ENCODE measurements around the gene GSAP.

Gene GSAP

DNA sequence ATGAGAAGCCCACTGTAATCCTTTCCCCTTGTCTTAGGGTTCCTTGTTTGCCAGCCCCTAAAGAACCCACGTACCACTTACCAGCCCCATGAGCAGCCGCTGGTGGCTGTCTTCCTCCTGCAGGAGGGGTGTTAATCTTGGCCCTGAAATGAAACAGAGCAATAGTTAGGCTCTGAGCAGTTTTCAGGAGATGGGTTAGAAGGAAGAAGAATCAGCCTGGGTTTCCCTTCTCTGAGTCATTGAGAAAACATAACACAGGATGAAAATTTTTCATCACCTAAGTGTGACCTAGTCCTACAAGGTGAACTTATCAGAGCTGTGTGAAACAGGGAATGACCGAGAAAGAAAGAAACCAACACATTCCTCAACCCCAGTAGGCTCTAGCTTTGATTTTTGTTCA is 90.0 kb downstream of the GSAP start:
- DNase-seq = no peak

DNA sequence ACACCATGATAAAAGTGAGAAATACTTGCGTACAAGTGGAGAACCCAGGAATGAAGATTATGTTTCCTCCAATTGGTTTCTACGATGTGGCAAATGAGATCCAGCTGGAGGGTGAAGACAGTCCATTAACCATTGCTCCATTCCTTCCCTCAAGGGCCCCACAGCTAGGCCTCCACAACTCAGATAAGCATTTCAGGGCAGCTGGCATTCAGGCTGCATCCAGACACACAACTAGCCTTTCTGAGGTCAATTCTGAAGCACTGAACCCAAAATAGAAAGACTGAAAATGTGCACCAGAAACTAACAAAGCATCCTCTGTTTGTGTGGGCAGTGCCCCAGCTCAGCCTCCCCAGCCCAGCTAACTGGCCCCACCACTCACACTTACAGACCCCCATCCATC is 94.8 kb downstream of the GSAP start:
- DNase-seq = no peak

DNA sequence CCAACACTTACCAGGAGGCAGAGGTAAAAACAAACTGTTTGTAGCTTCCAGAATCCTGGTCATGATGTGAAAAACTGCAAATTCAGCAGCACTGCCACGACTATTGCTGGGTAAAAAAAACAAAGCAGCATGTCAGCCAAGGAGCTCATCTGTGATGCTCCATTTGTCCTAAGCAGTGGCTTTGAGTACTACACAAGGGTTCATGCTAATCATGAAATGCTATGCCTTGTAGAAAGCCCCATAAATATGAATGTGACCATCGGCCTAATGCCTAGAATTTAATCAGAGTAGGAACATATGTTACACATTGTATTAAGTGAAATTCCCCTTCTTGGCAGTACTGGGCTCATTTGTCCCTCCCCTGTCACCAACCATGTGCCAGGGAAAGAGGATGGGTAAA is 95.4 kb downstream of the GSAP start:
- DNase-seq = no peak

DNA sequence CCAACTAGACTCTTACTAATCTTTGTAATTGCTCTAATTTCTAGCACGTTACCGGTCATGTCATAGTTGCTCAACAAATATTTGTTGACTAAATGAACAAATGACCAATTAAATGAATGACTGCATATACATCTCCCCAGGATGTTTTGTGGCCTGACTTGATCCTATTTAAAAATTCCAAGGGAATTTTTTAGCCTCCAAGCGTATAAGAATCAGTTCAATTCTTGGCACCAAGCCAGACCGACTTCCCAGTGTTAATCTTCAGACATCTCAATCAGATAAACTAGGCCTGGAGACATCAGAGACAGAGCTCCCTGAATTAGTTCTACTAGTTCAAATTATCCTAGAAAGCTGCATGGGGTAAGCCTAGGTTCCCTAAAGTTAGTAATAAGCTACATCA is 96.0 kb downstream of the GSAP start:
- DNase-seq = no peak

DNA sequence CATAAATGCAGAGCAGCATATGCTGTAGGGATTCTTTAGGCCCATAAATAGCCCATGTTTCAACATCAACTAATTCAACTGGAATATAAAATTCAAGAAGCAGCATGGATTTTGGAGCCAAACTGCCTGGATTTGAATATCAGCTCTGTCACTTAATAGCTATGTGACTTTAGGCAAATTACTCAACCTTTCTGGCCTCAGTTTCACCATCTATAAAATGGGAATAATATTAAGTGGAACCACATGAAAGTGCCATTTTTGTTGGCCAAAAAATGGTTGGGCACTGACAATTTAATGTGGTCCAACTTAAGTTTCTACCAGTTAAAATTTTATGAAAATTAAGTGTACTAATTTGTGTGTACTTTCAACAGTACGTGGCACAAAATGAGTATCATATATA is 98.1 kb downstream of the GSAP start:
- no peak for DNase-seq

DNA sequence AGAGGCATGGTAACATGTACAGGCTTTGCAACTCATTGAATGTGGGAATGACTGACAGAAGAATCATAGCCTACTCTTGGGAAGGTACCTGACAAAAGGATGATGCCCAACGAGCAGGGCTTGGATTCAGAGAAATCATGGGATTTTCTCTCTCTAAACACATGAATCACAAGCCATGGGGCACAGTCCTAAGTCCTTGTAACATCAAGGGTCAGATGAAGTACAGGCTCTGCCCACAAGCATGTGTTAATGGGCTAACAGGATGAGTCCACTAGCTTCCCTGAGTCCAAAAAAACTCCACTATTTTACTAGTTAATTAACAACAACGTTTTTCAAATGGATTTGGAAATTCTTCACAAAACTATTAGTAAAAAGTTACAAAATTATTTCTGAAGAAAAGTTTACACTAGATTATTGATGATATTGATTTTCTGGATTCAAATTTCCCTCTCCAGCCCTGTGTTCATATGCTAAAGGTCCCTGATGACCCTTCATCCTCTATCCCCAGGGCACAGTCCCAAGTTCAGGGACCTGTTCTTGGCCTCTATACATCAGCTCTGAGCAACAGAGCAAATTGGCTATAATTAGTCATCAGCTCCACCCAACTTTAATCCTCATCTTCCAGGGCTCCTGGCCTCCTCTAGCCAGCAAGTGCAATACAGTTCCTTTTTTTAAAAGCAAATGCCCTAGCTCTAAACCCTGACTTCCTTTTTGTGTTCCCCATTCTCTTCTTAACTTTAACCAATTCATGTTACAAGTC is 99.8 kb downstream of the GSAP start:
- DNase-seq = peak; percentile 37

DNA sequence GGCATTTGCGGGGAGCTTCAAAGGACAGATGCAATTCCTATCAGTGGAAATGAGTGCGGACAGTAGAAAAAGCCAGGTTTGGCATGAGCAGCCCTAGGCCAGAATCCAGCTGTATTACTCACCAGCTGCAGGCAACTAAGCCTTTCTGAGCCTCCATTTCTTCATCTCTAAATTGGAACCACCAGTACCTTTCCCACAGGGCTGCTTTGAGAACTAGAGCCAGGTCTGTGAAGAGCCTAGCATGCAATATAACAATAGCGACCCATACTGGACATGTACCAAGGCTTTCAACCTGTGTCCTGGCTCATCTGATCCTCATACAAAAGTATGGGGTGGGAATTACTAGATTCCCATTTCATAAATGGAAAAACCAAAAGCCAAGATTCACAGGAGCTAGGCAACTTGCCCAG is 101.0 kb downstream of the GSAP start:
- no peak for DNase-seq

DNA sequence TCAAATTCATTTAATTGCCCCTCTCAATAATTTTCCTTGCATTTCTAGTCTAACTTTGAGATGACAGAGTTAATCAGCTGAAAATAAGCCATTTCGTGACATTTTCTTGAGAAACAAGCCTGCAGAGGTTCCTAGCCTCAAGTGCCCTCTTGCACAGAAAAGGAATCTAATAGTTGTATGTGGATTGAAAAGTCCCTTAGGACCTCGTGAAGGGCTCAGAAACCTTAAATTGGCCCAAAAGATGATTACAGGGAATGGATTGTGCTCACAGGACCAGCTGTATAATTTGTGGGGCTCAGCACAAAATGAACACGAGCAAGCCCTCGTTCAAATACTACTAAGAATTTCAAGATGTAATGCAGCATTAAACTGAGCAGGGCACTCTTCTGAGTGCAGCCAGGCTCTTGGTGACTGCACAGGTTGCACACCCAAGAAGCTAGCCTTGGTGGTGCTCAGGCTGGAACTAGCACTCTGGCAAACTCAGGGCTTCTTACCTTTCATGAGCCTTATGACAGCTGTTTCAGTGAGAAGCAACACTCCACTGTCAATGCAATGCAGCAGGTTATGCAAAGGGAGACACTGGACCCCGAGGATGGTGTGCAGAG is 102.2 kb downstream of the GSAP start:
- DNase-seq = no peak

DNA sequence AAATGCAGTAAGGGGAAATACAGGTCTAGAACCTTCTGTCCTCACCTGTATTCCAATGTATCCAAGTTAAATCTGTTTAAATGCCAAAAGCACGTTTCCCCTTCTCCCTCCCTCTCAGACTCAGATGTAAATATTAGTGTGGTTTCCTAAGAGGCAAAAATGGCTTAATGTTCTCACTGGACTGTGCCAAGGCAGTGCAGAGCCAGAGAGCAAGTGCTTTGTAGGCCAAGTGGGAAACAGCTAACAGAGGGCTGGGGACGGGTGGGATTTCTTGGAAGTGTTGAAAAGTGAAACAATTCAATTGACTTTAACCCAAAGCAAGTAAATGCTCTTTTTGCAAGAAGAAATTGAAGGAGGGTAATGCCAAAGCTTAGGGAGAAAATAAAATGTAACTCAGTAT is 103.1 kb downstream of the GSAP start:
- DNase-seq = no peak

DNA sequence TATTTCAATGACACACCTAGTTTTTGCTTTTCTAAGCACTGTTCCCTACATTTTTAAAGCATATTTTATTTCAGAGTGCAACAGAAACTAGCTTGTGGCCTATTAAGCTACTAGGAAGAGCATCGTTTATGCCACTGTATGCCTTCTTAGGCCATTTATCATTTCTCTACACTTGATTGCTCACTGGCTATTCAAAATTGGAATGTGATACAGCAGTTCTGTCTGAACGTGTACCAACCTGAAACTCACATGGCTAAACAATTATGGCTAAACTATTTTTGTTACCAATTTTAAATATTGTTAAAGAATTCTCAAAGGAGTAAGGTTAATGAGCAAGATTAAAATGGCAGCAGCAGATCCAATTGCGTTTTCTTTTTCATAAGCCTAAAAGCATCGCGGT is 105.2 kb downstream of the GSAP start:
- DNase-seq = no peak

DNA sequence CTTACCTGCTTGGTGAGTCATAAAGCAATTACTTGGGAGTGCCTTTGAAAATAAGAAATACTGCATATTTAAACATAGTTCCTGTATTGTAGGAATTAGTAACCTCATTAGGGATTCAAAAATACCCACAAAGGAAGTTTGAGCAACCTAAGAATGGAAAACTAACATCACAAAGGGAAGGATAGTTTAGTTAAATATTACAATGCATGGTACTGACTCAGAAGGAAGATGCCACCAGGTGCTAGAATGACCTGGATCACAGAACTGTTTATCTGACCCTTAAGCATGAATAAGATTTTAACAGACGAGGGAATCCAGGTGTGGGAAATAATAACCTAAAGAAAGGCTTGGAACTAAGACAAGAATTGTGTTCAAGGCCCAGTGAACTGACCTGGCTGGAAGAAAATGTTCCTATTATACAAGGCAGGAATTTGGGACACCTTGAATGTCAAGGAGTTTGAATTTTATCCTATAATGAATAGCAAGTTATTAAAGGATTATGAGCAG is 106.4 kb downstream of the GSAP start:
- DNase-seq = no peak

DNA sequence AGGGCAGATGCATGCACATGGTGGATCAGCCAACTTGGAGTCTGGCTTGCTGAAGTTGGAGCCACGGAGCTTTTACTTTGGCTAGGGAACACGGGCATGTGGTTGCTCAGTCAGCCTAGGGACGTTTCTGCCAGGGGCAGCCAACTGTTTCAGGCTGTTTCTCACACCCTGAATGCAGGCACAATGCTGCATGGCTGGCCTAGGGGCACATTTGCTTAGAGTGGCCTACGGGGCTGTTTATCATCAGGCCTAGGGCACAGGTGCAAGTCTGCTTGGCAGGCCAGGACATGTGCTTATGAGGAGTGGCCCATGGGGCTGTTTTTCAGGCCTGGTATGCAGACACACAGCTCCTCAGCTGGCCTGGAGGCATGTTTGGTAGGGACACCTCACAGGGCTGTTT is 107.4 kb downstream of the GSAP start:
- no peak for DNase-seq

DNA sequence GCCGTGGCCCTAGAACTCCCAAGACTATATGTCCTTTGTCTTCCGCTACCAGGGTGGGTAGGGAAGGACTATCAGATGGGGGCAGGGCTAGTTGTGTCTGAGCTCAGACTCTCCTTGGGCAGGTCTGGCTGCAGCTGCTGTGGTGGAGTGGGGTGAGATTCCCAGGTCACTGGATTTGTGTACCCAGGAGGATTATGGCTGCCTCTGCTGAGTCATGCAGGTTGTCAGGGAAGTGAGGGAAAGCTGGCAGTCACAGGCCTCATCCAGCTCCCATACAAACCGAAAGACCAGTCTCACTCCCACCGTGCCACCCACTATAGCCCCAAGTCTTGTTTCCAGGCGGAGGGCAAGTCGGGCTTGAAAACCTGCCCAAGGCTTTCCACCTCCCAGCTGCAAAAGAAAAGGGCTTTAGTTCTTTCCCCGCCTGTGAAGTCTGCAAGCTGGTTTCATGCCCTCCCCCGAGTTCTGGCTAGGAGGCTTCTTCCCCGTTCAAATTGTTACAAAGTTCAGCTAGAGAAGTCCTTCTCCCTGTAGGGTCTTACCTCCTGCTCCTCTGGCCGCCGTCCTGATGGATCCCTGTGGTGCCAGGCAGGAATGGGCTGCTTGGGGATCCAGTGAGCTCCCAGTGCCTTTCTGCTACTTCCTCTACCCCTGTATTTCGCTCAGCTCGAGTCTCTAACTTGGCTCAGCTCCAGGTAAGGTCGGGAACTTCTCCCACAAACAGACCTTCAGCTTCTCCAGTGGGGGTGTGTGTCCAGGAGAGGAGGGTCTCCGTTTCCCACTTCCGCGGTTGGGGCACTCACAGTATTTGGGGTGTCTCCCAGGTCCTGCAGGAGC is 109.7 kb downstream of the GSAP start:
- DNase-seq = peak; percentile 5

DNA sequence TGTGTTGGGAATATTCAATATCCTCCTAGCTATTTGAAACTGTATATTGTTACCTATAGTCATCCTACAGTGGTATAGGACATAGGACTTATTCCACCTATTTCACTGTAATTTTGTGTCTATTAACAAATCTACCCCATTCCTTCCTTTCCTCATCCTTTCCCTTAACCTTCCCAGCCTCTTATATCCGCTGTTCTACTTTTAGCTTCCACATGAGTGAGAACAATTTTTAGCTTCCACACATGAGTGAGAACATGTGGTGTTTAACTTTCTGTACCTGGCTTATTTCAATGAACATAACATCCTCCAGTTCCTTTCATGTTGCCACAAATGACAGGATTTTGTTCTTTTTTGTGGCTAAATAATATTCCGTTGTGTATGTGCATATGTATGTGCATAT is 120.6 kb downstream of the GSAP start:
- no peak for DNase-seq

DNA sequence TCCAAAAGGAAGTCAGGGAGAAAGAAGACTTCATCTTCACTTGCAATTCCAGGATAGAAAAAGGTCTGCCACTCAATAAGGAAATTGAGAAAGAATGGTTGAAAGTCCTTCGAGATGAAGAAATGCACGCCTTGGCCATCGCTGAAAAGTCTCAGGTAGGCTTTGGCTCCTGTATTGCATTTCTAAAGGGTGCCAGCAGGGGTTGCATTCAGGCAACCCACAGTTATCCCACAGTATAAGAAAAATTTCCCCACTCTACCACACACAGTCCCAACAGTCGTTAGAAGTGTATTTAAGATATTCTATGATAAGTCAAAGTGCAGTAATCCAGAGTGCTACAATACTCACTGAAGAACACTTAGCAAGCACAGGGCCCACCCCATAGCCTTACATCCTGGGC is 123.1 kb downstream of the GSAP start:
- no peak for DNase-seq

DNA sequence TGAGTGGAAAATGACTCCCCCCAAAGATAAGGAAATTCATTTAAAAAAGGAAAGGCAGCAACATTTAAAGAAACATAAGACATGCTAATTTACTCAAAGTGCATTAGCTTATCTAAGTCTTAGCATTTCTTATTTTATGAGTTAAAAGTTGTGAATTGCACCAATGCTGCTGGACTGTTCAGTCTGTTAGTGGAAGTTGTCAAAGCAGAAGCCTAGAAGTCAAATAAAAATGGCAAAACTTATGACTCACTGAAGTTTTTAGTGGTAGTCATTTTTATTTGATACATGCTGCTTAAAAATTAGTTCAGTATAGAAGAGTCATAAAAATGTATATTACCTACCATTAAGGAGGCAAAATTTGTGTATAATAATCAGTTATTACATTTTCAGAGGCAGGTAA is 125.7 kb downstream of the GSAP start:
- DNase-seq = no peak

DNA sequence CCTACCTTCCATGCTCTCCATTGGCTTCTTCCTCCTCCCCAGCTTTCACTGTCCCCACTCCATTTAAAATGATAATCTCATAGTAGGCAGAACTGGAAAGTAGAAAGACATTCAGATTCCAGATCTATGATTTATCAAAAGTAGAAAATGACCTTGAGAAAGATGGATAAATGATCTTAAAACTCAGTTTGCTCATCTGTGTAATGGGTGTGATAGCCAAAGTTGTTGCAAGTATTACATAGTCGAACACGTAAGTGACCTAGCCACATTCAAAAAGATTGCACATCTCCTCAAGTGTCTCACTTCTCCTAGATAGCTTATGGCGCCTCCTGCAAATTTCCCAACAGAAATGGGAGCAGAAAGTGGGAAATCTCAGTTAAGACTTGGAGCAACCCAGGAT is 126.8 kb downstream of the GSAP start:
- DNase-seq = no peak

DNA sequence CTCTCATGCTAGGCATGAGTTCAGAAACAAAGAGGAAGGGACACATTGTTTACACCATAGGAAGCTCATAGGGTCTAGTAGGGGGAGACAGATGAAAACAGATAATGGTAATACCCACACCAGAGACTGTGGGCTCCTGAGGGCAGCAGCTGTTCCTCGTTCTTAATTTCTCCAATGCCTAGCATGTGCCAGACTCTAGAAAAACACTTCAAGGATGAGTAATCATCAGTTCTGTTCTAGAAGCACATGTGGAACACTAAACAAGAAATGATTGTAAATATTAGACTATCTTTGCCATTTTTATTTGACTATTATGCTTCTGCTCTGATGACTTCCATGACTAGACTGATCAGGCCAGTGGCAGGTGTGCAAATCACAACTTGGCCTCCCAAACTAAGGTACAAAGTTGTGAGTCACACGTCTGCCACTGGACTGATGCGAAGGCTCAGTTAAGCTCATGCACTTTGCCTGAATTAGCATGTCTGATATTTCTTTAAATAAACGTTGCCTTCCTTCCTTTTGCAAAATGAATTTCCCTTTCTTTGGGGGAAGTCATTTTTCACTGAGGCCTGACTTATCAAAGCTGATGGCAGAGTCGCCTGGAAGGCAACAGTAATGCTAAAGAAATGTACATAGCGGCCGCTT is 127.4 kb downstream of the GSAP start:
- peak; percentile 27 for DNase-seq

DNA sequence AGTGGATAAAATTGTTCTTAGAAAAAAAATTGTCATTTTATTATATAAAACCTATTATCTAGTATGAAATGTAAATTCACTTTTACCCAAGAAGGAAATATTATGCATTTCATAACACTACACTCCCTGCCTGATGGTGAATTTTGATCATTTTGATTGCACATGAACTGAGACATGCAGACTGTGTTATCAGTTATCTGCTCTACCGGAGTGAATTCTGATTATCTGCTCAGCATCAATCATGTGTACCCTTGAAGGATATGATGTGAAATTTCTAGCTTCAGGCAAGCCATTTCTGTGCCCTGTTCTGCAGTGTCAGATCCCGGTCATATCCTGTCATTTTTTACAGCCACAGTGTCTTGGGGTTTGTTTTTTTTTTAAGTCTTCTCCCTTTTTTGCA is 131.5 kb downstream of the GSAP start:
- DNase-seq = no peak

DNA sequence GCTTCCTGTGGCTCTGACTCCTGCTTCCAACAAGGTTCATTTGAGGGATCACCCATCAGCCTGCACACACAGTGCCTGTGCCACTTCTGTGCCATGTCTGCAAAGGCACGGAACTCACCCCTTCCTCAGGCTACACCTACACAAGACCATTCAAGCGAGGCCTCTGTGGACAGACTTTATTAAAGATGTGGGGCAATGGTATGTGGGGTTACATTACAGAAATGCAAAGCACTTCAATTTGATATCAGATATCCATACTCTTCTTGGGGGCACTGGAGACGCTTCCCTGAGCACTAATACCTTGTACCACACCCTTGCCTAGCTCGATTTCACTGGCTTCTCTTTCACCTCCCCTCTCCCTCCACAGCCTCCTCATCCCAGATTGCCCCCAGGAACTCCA is 132.1 kb downstream of the GSAP start:
- no peak for DNase-seq

DNA sequence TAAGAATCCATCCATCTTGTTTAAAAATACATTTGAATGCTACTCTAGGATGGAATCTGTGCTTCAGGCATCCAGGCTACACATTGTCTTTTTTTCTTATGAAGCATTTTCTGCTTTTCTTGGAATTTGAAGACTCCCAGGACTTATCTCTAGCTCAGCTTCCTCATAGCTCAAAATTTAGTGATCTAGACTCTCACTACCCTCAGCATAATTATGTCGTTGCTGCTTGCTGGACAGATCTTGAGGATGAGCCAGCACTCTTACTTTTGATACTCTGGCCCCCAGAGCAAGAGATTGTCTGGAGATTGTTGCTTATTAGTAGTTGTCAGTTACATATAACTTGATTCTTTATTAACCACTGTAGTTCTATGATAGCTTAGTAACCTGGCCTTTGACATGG is 133.3 kb downstream of the GSAP start:
- DNase-seq = no peak

DNA sequence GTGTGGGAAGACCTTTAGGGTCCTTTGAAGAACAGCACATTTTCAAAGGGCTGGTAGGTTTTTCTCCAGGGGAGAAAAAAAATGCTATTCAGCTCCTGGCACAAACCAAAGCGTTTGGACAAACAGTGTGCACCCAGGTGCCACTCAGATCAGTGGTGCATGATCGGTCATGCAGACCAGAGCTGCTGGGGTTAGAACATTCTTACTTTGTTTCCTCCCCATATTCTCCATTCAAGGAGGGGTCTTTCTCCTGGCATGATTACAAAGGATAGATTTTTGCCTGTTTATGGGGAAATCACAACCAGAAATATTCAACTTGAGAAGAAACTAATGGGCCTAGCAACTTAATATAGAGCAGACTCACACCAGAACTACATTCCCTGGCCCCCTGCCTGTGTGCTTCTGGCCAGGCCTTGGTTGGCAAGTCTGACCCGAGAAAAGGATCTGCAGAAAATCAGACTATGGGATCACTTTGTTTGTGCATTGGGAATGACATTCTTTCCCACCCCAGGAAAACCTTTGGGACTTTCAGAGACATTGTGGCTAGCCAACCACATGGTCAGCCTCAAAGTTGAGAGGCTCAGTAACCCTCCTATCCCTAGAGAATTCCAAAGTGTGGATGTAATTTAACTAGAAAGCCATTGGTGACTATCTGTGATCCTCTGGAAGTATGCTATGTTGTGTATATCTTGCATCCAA is 134.2 kb downstream of the GSAP start:
- DNase-seq = no peak

DNA sequence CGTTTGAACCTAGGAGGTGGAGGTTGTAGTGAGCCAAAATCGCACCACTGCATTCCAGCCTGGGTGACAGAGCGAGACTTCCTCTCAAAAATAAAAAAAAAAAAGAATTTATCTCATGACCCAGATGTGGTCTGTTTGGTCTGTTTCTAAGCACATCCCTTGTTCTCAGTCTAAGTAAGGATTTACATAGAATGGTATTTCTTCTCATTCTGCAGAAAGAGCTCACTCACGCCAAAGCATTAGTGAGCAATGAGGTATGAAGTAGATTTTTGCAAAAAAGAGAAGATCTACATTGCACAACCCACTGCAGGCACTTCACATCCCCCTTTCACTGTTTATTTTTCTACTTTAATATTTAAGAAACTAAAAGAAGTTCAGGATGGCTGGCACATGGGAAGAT is 140.0 kb downstream of the GSAP start:
- no peak for DNase-seq

Data from GDM1 (cell line).